A673 (cell line): ENCODE results near the gene MAPK11.

ENCODE experiments used
- CTCF ChIP-seq: fragments of 300-800, 200-600 bp; sonication (generic); conservative IDR thresholded peaks from 2 replicates; pipeline ENCODE4 v1.5.1; 2017; ENCODE audit warnings: low read depth, mild to moderate bottlenecking, antibody characterized with exemption, low read length, moderate library complexity, mixed read lengths
- EZH2 ChIP-seq: fragments of 200-600 bp; sonication (generic); IDR thresholded peaks from 2 replicates; pipeline ENCODE4 v1.6.1; 2017; ENCODE audit warnings: borderline replicate concordance, low read depth, mild to moderate bottlenecking, mixed read lengths, antibody characterized with exemption, low read length; ENCODE audit not compliant: poor library complexity, severe bottlenecking

- TF ChIP-seq CTCF (no peak), EZH2 (no peak)
Measured at GRCh38 chr22:50216055-50216683, 54.0 kb downstream of the MAPK11 start.
